ENCODE results near the gene YTHDC1.
A peak's percentile ranks its signal among the peaks of the same experiment; 100 is the strongest.

YTHDC1 gene

GRCh38 chr4:68375667-68376559 lies 26.0 kb upstream of the YTHDC1 start:
- Histone ChIP-seq H3K4me3 (ENCODE audit: extremely low read depth, insufficient read depth, low read length, poor library complexity, severe bottlenecking) (no peak overlapping the region), H3K27ac (ENCODE audit: low read depth, low read length, severe bottlenecking) (no peak overlapping the region), H3K4me1 (ENCODE audit: control insufficient read depth, insufficient read depth, low read length, poor library complexity, severe bottlenecking) (peaks cover 3% of the 10 kb centered on the region), H3K36me3 (ENCODE audit: control insufficient read depth, insufficient read depth, low read length) (no peaks in the 10 kb centered on the region), H3K9me3 (ENCODE audit: control insufficient read depth, low read length) (no peaks in the 10 kb centered on the region)
- 25 to 28% methylated on average over 6 to 14 of the region's 19 CpGs for WGBS, 2 experiments (ENCODE audit: insufficient coverage in 2 of 2)

- Histone ChIP-seq H3K27ac (ENCODE audit: low read depth, low read length, severe bottlenecking) (no peak overlapping the region), H3K4me1 (ENCODE audit: control insufficient read depth, insufficient read depth, low read length, poor library complexity, severe bottlenecking) (peaks cover 3% of the 10 kb centered on the region), H3K36me3 (ENCODE audit: control insufficient read depth, insufficient read depth, low read length) (no peaks in the 10 kb centered on the region), H3K9me3 (ENCODE audit: control insufficient read depth, low read length) (no peaks in the 10 kb centered on the region), H3K4me3 (ENCODE audit: extremely low read depth, insufficient read depth, low read length, poor library complexity, severe bottlenecking) (no peak overlapping the region)
- 11 to 20% methylated on average over 10 to 13 of the region's 16 CpGs for WGBS, 2 experiments (ENCODE audit: insufficient coverage in 2 of 2)
Observed at GRCh38 chr4:68373513-68373912, 23.6 kb upstream of the YTHDC1 start.

- Histone ChIP-seq H3K4me3 (ENCODE audit: extremely low read depth, insufficient read depth, low read length, poor library complexity, severe bottlenecking) (no peak overlapping the region), H3K4me1 (ENCODE audit: control insufficient read depth, insufficient read depth, low read length, poor library complexity, severe bottlenecking) (no peaks in the 10 kb centered on the region), H3K9me3 (ENCODE audit: control insufficient read depth, low read length) (peaks cover under 1% of the 10 kb centered on the region), H3K27ac (ENCODE audit: low read depth, low read length, severe bottlenecking) (no peak overlapping the region), H3K36me3 (ENCODE audit: control insufficient read depth, insufficient read depth, low read length) (no peaks in the 10 kb centered on the region)
- no CpG with 5 or more reads among the region's 1 CpG for WGBS, 2 experiments (ENCODE audit: insufficient coverage in 2 of 2)
Observed at GRCh38 chr4:68372588-68372987, 22.7 kb upstream of the YTHDC1 start.

GRCh38 chr4:68369142-68369805 lies 19.4 kb upstream of the YTHDC1 start:
- H3K9me3 ChIP-seq (ENCODE audit: control insufficient read depth, low read length), result peaks cover 11% of the 10 kb centered on the region

GRCh38 chr4:68368691-68369131 lies 18.8 kb upstream of the YTHDC1 start:
- H3K27ac ChIP-seq (ENCODE audit: low read depth, low read length, severe bottlenecking), result no peak overlapping the region
- H3K9me3 ChIP-seq (ENCODE audit: control insufficient read depth, low read length), result peaks cover 11% of the 10 kb centered on the region
- H3K4me1 ChIP-seq (ENCODE audit: control insufficient read depth, insufficient read depth, low read length, poor library complexity, severe bottlenecking), result no peaks in the 10 kb centered on the region
- H3K36me3 ChIP-seq (ENCODE audit: control insufficient read depth, insufficient read depth, low read length), result no peaks in the 10 kb centered on the region
- WGBS, 2 experiments (ENCODE audit: insufficient coverage in 2 of 2), result 83 to 89% methylated on average over 3 to 4 of the region's 5 CpGs
- no peak overlapping the region for H3K4me3 ChIP-seq (ENCODE audit: extremely low read depth, insufficient read depth, low read length, poor library complexity, severe bottlenecking)

More at GRCh38 chr4:68369142-68369805, 19.4 kb upstream of the YTHDC1 start:
- no peak overlapping the region for H3K4me3 ChIP-seq (ENCODE audit: extremely low read depth, insufficient read depth, low read length, poor library complexity, severe bottlenecking)
- 93 to 98% methylated on average over 4 of the region's 6 CpGs for WGBS, 2 experiments (ENCODE audit: insufficient coverage in 2 of 2)
- no peaks in the 10 kb centered on the region for H3K36me3 ChIP-seq (ENCODE audit: control insufficient read depth, insufficient read depth, low read length)
- H3K4me1 ChIP-seq (ENCODE audit: control insufficient read depth, insufficient read depth, low read length, poor library complexity, severe bottlenecking), result no peaks in the 10 kb centered on the region
- no peak overlapping the region for H3K27ac ChIP-seq (ENCODE audit: low read depth, low read length, severe bottlenecking)

GRCh38 chr4:68367835-68368234 lies 17.9 kb upstream of the YTHDC1 start:
- Histone ChIP-seq H3K36me3 (ENCODE audit: control insufficient read depth, insufficient read depth, low read length) (no peaks in the 10 kb centered on the region), H3K4me1 (ENCODE audit: control insufficient read depth, insufficient read depth, low read length, poor library complexity, severe bottlenecking) (no peaks in the 10 kb centered on the region), H3K9me3 (ENCODE audit: control insufficient read depth, low read length) (peaks cover 11% of the 10 kb centered on the region), H3K27ac (ENCODE audit: low read depth, low read length, severe bottlenecking) (no peak overlapping the region), H3K4me3 (ENCODE audit: extremely low read depth, insufficient read depth, low read length, poor library complexity, severe bottlenecking) (no peak overlapping the region)
- 60 to 80% methylated on average over 1 of the region's 3 CpGs for WGBS, 2 experiments (ENCODE audit: insufficient coverage in 2 of 2)

GRCh38 chr4:68366600-68366999 lies 16.7 kb upstream of the YTHDC1 start:
- Histone ChIP-seq H3K36me3 (ENCODE audit: control insufficient read depth, insufficient read depth, low read length) (no peaks in the 10 kb centered on the region), H3K4me1 (ENCODE audit: control insufficient read depth, insufficient read depth, low read length, poor library complexity, severe bottlenecking) (no peaks in the 10 kb centered on the region), H3K4me3 (ENCODE audit: extremely low read depth, insufficient read depth, low read length, poor library complexity, severe bottlenecking) (no peak overlapping the region), H3K27ac (ENCODE audit: low read depth, low read length, severe bottlenecking) (no peak overlapping the region), H3K9me3 (ENCODE audit: control insufficient read depth, low read length) (peaks cover 11% of the 10 kb centered on the region)
- WGBS, 2 experiments (ENCODE audit: insufficient coverage in 2 of 2), result 91 to 96% methylated on average over 4 of the region's 4 CpGs

GRCh38 chr4:68365068-68365467 lies 15.2 kb upstream of the YTHDC1 start:
- WGBS, 2 experiments (ENCODE audit: insufficient coverage in 2 of 2), result 100% methylated on average over 1 of the region's 1 CpG; no CpG with 5 or more reads in 1 of the 2 experiments
- H3K36me3 ChIP-seq (ENCODE audit: control insufficient read depth, insufficient read depth, low read length), result no peaks in the 10 kb centered on the region
- no peak overlapping the region for H3K27ac ChIP-seq (ENCODE audit: low read depth, low read length, severe bottlenecking)
- H3K4me3 ChIP-seq (ENCODE audit: extremely low read depth, insufficient read depth, low read length, poor library complexity, severe bottlenecking), result no peak overlapping the region
- H3K4me1 ChIP-seq (ENCODE audit: control insufficient read depth, insufficient read depth, low read length, poor library complexity, severe bottlenecking), result no peaks in the 10 kb centered on the region
- peaks cover 11% of the 10 kb centered on the region for H3K9me3 ChIP-seq (ENCODE audit: control insufficient read depth, low read length)

- H3K9me3 ChIP-seq (ENCODE audit: control insufficient read depth, low read length), result peaks cover 9% of the 10 kb centered on the region
- peak overlapping the region; percentile 13 for H3K27ac ChIP-seq (ENCODE audit: low read depth, low read length, severe bottlenecking)
- 96 to 100% methylated on average over 2 to 3 of the region's 3 CpGs for WGBS, 2 experiments (ENCODE audit: insufficient coverage in 2 of 2)
- no peaks in the 10 kb centered on the region for H3K4me1 ChIP-seq (ENCODE audit: control insufficient read depth, insufficient read depth, low read length, poor library complexity, severe bottlenecking)
- no peaks in the 10 kb centered on the region for H3K36me3 ChIP-seq (ENCODE audit: control insufficient read depth, insufficient read depth, low read length)
- H3K4me3 ChIP-seq (ENCODE audit: extremely low read depth, insufficient read depth, low read length, poor library complexity, severe bottlenecking), result no peak overlapping the region
Observed at GRCh38 chr4:68361146-68361589, 11.3 kb upstream of the YTHDC1 start.

- peaks cover 8% of the 10 kb centered on the region for H3K9me3 ChIP-seq (ENCODE audit: control insufficient read depth, low read length)
- H3K36me3 ChIP-seq (ENCODE audit: control insufficient read depth, insufficient read depth, low read length), result no peaks in the 10 kb centered on the region
- no peak overlapping the region for H3K4me3 ChIP-seq (ENCODE audit: extremely low read depth, insufficient read depth, low read length, poor library complexity, severe bottlenecking)
- 80 to 100% methylated on average over 1 to 2 of the region's 4 CpGs for WGBS, 2 experiments (ENCODE audit: insufficient coverage in 2 of 2)
- no peak overlapping the region for H3K27ac ChIP-seq (ENCODE audit: low read depth, low read length, severe bottlenecking)
- H3K4me1 ChIP-seq (ENCODE audit: control insufficient read depth, insufficient read depth, low read length, poor library complexity, severe bottlenecking), result no peaks in the 10 kb centered on the region
Observed at GRCh38 chr4:68360231-68360968, 10.5 kb upstream of the YTHDC1 start.

All from mesodermal cell (in vitro differentiated cells).